Retinal pigment epithelial cell (primary cell): ENCODE data around the gene AGFG2.

Experiments
- DNase-seq: peaks from one replicate; pipeline ENCODE4 v3.0.0-alpha.2; 2010; ENCODE audit warnings: low read depth
- H3K4me3 ChIP-seq: 2 replicates; pipeline ENCODE4 v1.5.1; 2011; ENCODE audit warnings: mild to moderate bottlenecking, low read length, control low read depth, moderate library complexity
- CTCF ChIP-seq: conservative IDR thresholded peaks from 2 replicates; pipeline ENCODE4 v1.5.1; 2011; ENCODE audit warnings: low read depth, low read length, control low read depth, inconsistent platforms

AGFG2 gene

GRCh38 chr7:100588438-100588837, 49.4 kb downstream of the AGFG2 start:
- DNase-seq = no peak
- no peak overlapping the region for H3K4me3 ChIP-seq
- peak; percentile 53 for TF ChIP-seq CTCF

GRCh38 chr7:100589341-100589947, 50.4 kb downstream of the AGFG2 start:
- TF ChIP-seq CTCF = no peak
- H3K4me3 ChIP-seq = no peak overlapping the region
- DNase-seq = no peak

GRCh38 chr7:100590077-100590737, 51.2 kb downstream of the AGFG2 start:
- H3K4me3 ChIP-seq = no peak overlapping the region
- TF ChIP-seq CTCF = no peak
- no peak for DNase-seq

GRCh38 chr7:100591596-100591995, 52.6 kb downstream of the AGFG2 start:
- H3K4me3 ChIP-seq = no peak overlapping the region
- no peak for DNase-seq
- TF ChIP-seq CTCF = no peak

GRCh38 chr7:100595188-100595587, 56.2 kb downstream of the AGFG2 start:
- TF ChIP-seq CTCF = no peak
- H3K4me3 ChIP-seq = no peak overlapping the region
- DNase-seq = no peak

- H3K4me3 ChIP-seq = no peak overlapping the region
- no peak for DNase-seq
- TF ChIP-seq CTCF = no peak
These were observed 59.4 kb downstream of the AGFG2 start for GRCh38 chr7:100598425-100598824.
